Brain pericyte (primary cell): ENCODE data around the gene DTNBP1.

Experiments used
- DNase-seq: peaks from one replicate; pipeline ENCODE4 v3.0.0-alpha.2; 2012; ENCODE audit warnings: low read depth, low spot score

Gene DTNBP1

GRCh38 chr6:15592610-15593009 lies 70.2 kb downstream of the DTNBP1 start:
- DNase-seq = no peak

GRCh38 chr6:15588971-15589634 lies 73.7 kb downstream of the DTNBP1 start:
- DNase-seq = no peak

GRCh38 chr6:15586503-15586902 lies 76.3 kb downstream of the DTNBP1 start:
- DNase-seq = no peak

- no peak for DNase-seq
These were observed 77.0 kb downstream of the DTNBP1 start for GRCh38 chr6:15585760-15586214.

- no peak for DNase-seq
These were observed 80.3 kb downstream of the DTNBP1 start for GRCh38 chr6:15582499-15582898.

- no peak for DNase-seq
These were observed 81.1 kb downstream of the DTNBP1 start for GRCh38 chr6:15581751-15582150.

GRCh38 chr6:15580326-15580725 lies 82.5 kb downstream of the DTNBP1 start:
- no peak for DNase-seq

- no peak for DNase-seq
These were observed 84.0 kb downstream of the DTNBP1 start for GRCh38 chr6:15578716-15579391.

GRCh38 chr6:15577550-15578171 lies 85.2 kb downstream of the DTNBP1 start:
- DNase-seq = no peak

GRCh38 chr6:15577106-15577505 lies 85.7 kb downstream of the DTNBP1 start:
- no peak for DNase-seq

GRCh38 chr6:15575357-15576033 lies 87.3 kb downstream of the DTNBP1 start:
- DNase-seq = no peak

GRCh38 chr6:15574486-15574885 lies 88.3 kb downstream of the DTNBP1 start:
- DNase-seq = no peak

GRCh38 chr6:15574023-15574422 lies 88.8 kb downstream of the DTNBP1 start:
- DNase-seq = no peak

- DNase-seq = no peak
These were observed 89.4 kb downstream of the DTNBP1 start for GRCh38 chr6:15573384-15573783.

GRCh38 chr6:15572296-15573016 lies 90.4 kb downstream of the DTNBP1 start:
- no peak for DNase-seq

GRCh38 chr6:15570171-15570570 lies 92.7 kb downstream of the DTNBP1 start:
- no peak for DNase-seq

GRCh38 chr6:15569035-15569995 lies 93.5 kb downstream of the DTNBP1 start:
- DNase-seq = no peak

GRCh38 chr6:15562977-15563376 lies 99.9 kb downstream of the DTNBP1 start:
- DNase-seq = no peak

GRCh38 chr6:15561447-15562199 lies 101.2 kb downstream of the DTNBP1 start:
- DNase-seq = no peak

- no peak for DNase-seq
These were observed 102.1 kb downstream of the DTNBP1 start for GRCh38 chr6:15560713-15561112.
